ENCODE data around the gene ITPR1.

The ITPR1 gene

GRCh38 chr3:4511491-4512262, 18.5 kb downstream of the ITPR1 start:
- no peak for DNase-seq

GRCh38 chr3:4512895-4513616, 19.9 kb downstream of the ITPR1 start:
- no peak for DNase-seq

DNA sequence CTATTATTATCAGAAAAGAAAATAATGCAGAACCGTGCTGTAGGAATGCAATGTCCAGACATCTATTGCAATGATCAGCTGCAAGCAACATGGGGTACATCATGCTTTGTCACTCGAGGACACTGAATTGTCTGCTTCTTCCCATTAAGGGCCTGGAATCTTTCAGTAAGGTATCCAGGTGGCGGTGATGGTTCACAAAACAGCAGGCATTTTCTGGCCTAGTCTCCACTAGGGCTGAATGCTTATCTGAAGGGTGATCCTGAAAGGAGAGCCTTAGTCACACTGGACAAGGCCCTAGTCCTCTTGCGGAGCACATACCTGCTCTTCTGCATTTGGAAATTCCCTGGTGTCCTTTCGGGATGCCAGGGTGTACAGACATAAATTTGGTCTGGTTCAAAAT, 21.2 kb downstream of the ITPR1 start:
- no peak for DNase-seq

DNA sequence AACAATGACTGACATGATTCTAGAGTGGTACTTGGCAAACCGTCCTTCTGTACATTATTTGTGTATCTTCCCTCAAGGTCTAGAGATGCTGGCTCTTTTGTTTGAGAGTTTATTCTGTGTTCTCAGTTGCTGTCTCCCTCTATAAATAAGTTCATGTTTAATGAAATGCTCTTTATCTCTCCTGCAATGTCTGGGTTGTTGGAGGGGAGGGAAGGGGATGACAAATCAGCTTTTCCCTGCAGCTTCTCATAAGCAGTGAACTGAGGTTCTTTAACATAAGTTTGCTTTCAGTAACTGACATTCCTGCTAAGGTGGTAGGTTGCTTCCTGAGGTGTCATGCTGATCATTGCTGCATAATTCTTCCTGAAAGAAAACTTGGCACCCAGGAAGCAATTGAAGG, 21.8 kb downstream of the ITPR1 start:
- DNase-seq = no peak

DNA sequence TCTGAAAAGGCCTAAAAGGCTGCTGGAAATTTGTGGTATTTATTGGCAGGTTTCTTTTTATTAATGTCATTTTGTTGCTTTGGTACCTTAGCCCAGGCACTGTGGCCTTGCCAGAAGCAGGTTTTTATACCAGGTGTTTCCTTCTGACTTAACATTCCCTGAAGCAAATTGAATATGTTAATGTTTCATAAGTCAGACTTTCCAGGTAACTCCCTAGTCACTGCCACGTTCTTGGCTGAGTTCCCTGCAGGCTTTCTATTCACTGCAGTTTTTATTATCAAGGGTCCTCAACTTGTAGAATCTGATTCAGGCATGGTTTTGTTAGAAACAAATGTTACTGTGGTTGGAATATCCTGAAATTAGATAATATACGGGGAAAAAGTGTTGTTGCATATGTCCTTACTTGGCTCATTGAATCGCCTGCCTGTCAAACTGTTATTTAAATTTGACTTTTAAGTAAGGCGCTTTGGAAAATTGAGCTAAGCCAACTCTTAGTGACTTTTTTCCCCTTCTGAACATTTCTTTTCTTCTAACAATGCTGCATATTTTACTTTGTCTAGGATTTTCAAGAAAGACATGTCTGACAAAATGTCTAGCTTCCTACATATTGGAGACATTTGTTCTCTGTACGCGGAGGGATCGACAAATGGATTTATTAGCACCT, 22.9 kb downstream of the ITPR1 start:
- DNase-seq = no peak

DNA sequence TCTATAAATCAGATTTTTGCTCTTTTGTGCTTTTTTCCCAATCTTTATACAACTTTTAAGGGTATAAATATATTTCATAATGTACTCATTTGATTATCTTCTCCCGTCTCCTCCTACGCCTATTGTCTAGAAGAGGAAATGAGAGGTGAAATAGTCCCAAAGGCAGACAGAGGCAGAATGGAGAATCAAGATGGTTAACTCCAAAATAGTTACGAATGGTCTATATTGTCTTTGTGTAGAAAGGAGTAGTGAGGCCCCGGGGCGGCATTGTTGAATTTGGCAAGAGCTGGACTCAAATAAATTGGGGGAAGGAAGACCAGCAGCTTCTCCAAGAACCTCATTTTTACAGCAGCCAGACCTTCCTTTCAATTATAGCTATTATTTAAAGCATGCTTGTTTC, 23.9 kb downstream of the ITPR1 start:
- no peak for DNase-seq

- no peak for DNase-seq
Measured at GRCh38 chr3:4517643-4518311, 24.6 kb downstream of the ITPR1 start.

GRCh38 chr3:4520033-4520816, 27.1 kb downstream of the ITPR1 start:
- no peak for DNase-seq

DNA sequence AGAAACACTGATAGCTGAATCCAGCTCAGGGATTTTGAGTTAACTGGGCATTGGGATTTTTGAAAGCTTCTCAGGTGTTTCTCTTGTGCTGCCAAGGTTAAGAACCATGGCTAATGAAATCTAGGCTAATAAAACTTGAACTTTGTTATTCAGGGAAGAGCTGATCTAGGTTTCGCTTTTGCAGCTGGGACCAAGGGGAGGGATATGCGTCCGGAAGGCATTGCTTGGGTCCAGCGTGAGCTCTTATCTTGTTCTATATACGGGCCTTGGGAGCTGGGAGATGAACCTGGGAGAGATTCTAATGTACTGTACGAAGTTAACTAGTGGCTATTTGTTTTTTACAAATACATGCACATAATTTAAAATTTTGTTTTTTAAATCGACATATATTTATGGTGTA, 29.8 kb downstream of the ITPR1 start:
- DNase-seq = no peak

DNA sequence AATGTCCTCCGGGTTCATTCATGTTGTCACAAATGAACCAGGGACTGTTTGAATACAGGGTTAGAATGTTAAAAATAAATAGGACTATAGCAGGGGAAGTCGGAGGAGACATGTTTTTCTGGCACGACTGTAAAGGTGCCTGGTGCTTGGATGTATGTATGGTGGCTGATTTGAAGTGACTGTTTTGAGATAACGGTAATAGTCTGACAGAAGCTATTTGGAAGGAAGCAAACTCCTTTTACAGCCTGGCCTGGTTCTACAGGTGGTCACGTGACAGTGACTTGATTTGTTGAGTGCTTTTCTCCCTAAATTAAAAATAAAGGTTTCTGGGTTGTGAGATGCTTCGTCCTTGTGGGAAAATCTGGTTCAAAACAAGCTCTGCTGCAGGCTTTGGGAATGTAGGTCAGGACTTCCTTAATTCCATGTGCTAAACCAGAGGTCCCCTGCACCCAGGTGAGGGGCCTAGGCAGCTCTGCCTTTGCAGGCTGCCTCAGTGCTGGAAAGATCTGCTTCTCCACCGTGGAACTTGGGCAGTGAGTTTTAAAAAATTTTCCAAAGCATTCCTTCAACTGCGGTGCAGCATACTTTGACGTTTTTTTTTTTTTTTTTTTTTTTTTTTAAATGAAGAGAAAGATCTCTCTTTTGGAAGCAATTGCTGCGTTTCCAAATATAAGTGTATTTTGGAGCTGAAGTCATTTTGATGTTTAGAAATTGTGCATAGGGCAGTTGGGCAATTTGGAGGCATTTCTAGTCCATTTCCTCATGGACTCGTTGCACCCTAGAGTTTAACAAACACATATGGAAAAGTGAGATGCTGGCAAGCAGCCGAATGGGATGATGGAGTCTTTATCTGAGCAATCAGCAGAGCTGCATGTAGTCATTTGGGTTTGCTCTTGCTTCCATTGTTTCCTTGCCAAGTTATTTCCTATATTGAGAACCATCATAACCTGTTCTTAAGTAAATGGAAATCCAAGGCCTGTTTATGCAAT, 30.9 kb downstream of the ITPR1 start:
- DNase-seq = peak; percentile 36

- DNase-seq = no peak
Measured at GRCh38 chr3:4525560-4526223, 32.5 kb downstream of the ITPR1 start.

GRCh38 chr3:4528320-4528719, 35.2 kb downstream of the ITPR1 start:
- no peak for DNase-seq

- DNase-seq = no peak
Measured at GRCh38 chr3:4528819-4529600, 35.9 kb downstream of the ITPR1 start.

GRCh38 chr3:4529876-4530588, 36.9 kb downstream of the ITPR1 start:
- DNase-seq = no peak

DNA sequence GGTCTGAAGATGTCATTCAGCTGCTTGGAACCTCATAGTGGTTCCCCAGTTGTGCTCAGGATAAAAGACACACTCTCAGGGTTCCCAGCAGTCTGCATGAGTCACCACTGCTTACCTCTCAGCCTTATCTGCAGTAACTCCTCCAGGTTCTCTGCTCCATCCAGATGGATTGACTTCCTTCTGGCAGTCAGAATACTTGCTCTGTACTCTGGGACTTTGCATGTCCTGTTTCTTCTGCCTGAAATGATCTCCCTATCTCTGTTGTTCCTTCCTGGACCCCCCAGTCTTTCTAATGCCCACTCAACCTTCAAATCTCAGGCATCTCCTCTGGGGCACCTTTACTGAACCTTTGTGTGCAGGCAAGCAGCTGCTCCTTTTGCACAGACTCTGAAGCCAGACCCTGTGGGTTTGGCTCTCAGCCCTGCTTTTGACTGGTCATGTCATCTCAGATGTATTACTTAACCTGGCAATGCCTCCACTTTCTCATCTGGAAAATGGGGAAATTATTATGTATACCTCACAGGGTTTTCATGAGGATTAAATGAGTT, 38.4 kb downstream of the ITPR1 start:
- DNase-seq = no peak

DNA sequence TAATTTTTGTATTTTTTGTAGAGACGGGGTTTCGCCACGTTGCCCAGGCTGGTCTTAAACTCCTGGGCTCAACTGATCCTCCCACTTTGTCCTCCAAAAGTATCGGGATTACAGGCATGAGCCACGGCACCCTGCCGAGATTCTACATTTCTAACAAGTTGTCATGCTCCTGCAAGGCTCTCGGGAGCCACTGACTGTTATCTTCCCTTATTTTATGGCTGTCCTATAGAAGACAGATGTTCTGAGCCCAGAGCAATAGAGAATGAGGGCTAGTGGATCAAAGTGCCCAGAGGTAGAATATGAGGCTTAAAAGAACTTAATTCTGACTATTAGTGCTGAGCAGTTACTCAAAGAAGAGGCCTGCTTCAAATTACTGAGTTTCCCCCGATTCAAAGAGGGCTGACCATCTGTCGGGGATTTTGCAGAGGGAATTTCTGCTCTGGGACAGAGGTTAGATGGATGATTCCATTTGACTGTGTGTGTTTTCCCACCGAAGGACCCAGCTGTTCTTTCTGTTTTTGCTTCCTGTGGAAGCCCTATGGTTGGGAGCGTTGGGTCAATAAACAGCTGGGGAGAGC, 39.5 kb downstream of the ITPR1 start:
- no peak for DNase-seq

- DNase-seq = no peak
Measured at GRCh38 chr3:4533489-4534443, 40.6 kb downstream of the ITPR1 start.
